CD14-positive monocyte (primary cell): ENCODE results near the gene PBX3. TPM values are rescaled to one million over a fixed set of nuclear protein-coding genes. Genes with fewer than 3 reads are reported as not detected.

Experiments used
- DNase-seq, 3 donors: peaks; one replicate each; pipeline ENCODE4 v3.0.0-alpha.2; 2011 to 2022
- H2AFZ ChIP-seq: 2 replicates; pipeline ENCODE4 v1.6.0; 2012; ENCODE audit warnings: mild to moderate bottlenecking, low read depth, low read length, inconsistent platforms; ENCODE audit not compliant: insufficient read depth, poor library complexity, severe bottlenecking
- H3K27ac ChIP-seq, 2 donors: 1 replicate in 1 of 2; 2 replicates in 1 of 2; pipeline ENCODE4 v1.5.1; 2012 to 2013; ENCODE audit warnings: low read length in 2 of 2, control low read depth in 1 of 2, inconsistent platforms in 1 of 2, low read depth in 1 of 2, mild to moderate bottlenecking in 1 of 2
- H3K27me3 ChIP-seq, 2 donors: one replicate each; pipeline versions ENCODE4 v1.6.0 to v1.6.1; 2011 to 2013; ENCODE audit warnings: low read length in 2 of 2; ENCODE audit not compliant: control insufficient read depth in 2 of 2, insufficient read depth in 2 of 2
- H3K36me3 ChIP-seq, 2 donors: replicated peaks in 1 of 2; 1 replicate in 1 of 2; 2 replicates in 1 of 2; pipeline versions ENCODE4 v1.5.1 to v1.6.1; 2012 to 2013; ENCODE audit warnings: low read length in 2 of 2, control low read depth in 1 of 2, inconsistent platforms in 1 of 2, mild to moderate bottlenecking in 1 of 2; ENCODE audit not compliant: insufficient read depth in 2 of 2, control insufficient read depth in 1 of 2
- H3K4me1 ChIP-seq, 2 donors: 1 replicate in 1 of 2; 2 replicates in 1 of 2; pipeline versions ENCODE4 v1.5.1 to v1.6.1; 2012 to 2013; ENCODE audit warnings: low read length in 2 of 2, control low read depth in 1 of 2, inconsistent platforms in 1 of 2, mild to moderate bottlenecking in 1 of 2, moderate library complexity in 1 of 2; ENCODE audit not compliant: insufficient read depth in 2 of 2, control insufficient read depth in 1 of 2
- H3K4me2 ChIP-seq: replicated peaks from 2 replicates; pipeline ENCODE3; 2012; ENCODE audit warnings: low read length, moderate library complexity, mild to moderate bottlenecking; ENCODE audit not compliant: poor library complexity, severe bottlenecking; ENCODE audit errors: extremely low read depth
- H3K4me3 ChIP-seq, 3 experiments: fragments of 200-600 bp in 1 of 3; sonication (generic) in 1 of 3; replicated peaks in 1 of 3; 1 replicate in 2 of 3; 2 replicates in 1 of 3; pipeline ENCODE4 v1.5.1; 2011 to 2013; ENCODE audit warnings: low read length in 3 of 3, mild to moderate bottlenecking in 3 of 3, control low read depth in 2 of 3, low read depth in 2 of 3, inconsistent platforms in 1 of 3, moderate library complexity in 1 of 3
- H3K79me2 ChIP-seq: 2 replicates; pipeline ENCODE4 v1.6.0; 2012; ENCODE audit warnings: mild to moderate bottlenecking, control low read depth, inconsistent platforms, low read length, moderate library complexity; ENCODE audit not compliant: insufficient read depth
- H3K9ac ChIP-seq: 2 replicates; pipeline ENCODE4 v1.6.0; 2017; ENCODE audit warnings: low read length, mild to moderate bottlenecking; ENCODE audit not compliant: insufficient read depth, poor library complexity, severe bottlenecking
- H3K9me3 ChIP-seq, 2 donors: replicated peaks in 1 of 2; 1 replicate in 1 of 2; 2 replicates in 1 of 2; pipeline versions ENCODE4 v1.5.1 to v1.6.1; 2012 to 2013; ENCODE audit warnings: low read length in 2 of 2, control low read depth in 1 of 2; ENCODE audit not compliant: control insufficient read depth in 1 of 2, insufficient read depth in 1 of 2
- H4K20me1 ChIP-seq: 2 replicates; pipeline ENCODE4 v1.6.0; 2012; ENCODE audit warnings: mild to moderate bottlenecking, low read length, control low read depth, moderate library complexity; ENCODE audit not compliant: insufficient read depth
- H3K27ac Mint-ChIP-seq, 7 donors: one replicate each; pipeline ENCODE4 v1.8.0; 2020; ENCODE audit warnings: mild to moderate bottlenecking in 7 of 7, mixed read lengths in 7 of 7, moderate library complexity in 6 of 7, inconsistent platforms in 2 of 7
- H3K27me3 Mint-ChIP-seq, 3 donors: one replicate each; pipeline ENCODE4 v1.8.0; 2021 to 2022; ENCODE audit warnings: low read depth in 3 of 3, mild to moderate bottlenecking in 3 of 3, mixed read lengths in 3 of 3, moderate library complexity in 3 of 3, inconsistent platforms in 1 of 3
- H3K36me3 Mint-ChIP-seq, 2 donors: one replicate each; pipeline ENCODE4 v1.8.0; 2020; ENCODE audit warnings: mixed read lengths in 2 of 2, inconsistent platforms in 1 of 2, mild to moderate bottlenecking in 1 of 2
- H3K4me1 Mint-ChIP-seq: one replicate; pipeline ENCODE4 v1.8.0; 2020; ENCODE audit warnings: mild to moderate bottlenecking, mixed read lengths
- H3K4me3 Mint-ChIP-seq, 2 donors: one replicate each; pipeline ENCODE4 v1.8.0; 2020; ENCODE audit warnings: mild to moderate bottlenecking in 2 of 2, mixed read lengths in 2 of 2, moderate library complexity in 1 of 2
- H3K9me3 Mint-ChIP-seq, 7 donors: one replicate each; pipeline ENCODE4 v1.8.0; 2020 to 2022; ENCODE audit warnings: mixed read lengths in 7 of 7, mild to moderate bottlenecking in 6 of 7, moderate library complexity in 6 of 7, inconsistent platforms in 2 of 7
- WGBS: methylation state at CpG from one replicate; pipeline ENCODE4 v1.1.5; 2013; ENCODE audit warnings: missing lambda C conversion rate; ENCODE audit not compliant: insufficient coverage; 5-methylcytosine and 5-hydroxymethylcytosine counted together
- intact Hi-C, 2 donors: fragments of 100-400 bp; cut with micrococcal nuclease; formaldehyde crosslinking; loops; one replicate each; pipeline versions ENCODE4 v1.15.0 to v1.15.1; 2023
- polyA plus RNA-seq, 3 donors: library from polyadenylated mRNA; depleted of rRNA in 1 of 3; unstranded in 2 of 3; stranded (reverse) in 1 of 3; fragments of 300-500 nt in 2 of 3; fragments of >200 nt in 1 of 3; fragmentation: Illumina TruSeq in 2 of 3; gene quantifications; 1 replicate in 2 of 3; 2 replicates in 1 of 3; pipeline ENCODE4 v1.2.3, GENCODE V29; 2012 to 2021
- TF ChIP-seq, protein P1 (sequence below): fragments of 200-600 bp; IDR thresholded peaks from one replicate; pipeline ENCODE4 v1.8.0; 2022; ENCODE audit warnings: antibody characterized with exemption, mild to moderate bottlenecking

PBX3 gene
- polyA plus RNA-seq, 3 donors, result 6.6 to 22.7 (median 7.1) TPM

DNA sequence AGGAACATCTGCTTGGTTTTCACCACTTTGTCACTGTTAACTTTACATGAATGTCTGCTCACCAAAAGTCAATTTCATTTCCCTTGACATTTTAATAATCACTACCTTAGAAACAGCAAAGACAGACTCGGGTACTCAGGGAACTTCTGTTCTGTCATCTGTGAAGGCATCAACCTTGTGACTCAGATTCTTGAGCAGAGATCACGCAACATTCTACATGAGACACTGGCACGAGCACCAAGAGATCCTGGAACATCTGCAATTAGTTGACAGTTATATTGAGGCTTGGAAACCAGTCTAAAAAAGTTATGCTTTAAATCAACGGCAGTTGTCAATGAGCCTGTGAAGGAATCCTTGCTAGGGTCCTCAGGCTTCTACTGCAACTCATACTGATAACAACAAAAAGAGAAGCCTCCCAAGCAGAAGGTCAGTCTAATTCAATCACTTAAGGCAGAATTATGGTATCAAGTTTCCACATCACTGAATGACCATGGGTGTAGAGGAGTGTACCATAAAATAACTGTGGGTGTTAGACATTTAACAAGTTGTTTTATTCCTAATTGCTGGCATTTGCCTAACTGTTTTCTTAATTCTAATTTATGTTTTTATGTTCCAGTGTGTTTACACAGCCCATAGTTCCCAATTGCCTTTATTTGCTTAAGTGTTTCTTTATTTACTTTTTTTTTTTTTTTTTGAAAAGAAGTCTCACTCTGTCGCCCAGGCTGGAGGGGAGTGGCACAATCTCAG is 3.3 kb upstream of the PBX3 start:
- Mint-ChIP-seq H3K27me3 (peaks cover 1 to 2% (median 1%) of the 10 kb centered on the region in 3 donors), H3K36me3 (no peaks in the 10 kb centered on the region), H3K4me1 (peaks cover 10% of the 10 kb centered on the region), H3K9me3 (peaks cover 0 to 5% (median 0%) of the 10 kb centered on the region in 7 donors), H3K27ac (no peak overlapping the region), H3K4me3 (no peak overlapping the region)
- WGBS, result 87% methylated on average over 3 of the region's 5 CpGs
- Histone ChIP-seq H3K9me3 (no peaks in the 10 kb centered on the region), H3K27ac (no peak overlapping the region), H3K4me3 (no peak overlapping the region), H3K27me3 (no peaks in the 10 kb centered on the region), H3K9ac (no peak overlapping the region), H3K79me2 (peaks cover 11% of the 10 kb centered on the region), H3K4me1 (peaks cover 9 to 17% of the 10 kb centered on the region in 2 donors), H3K4me2 (no peak overlapping the region), H4K20me1 (no peaks in the 10 kb centered on the region), H3K36me3 (no peaks in the 10 kb centered on the region), H2AFZ (no peak overlapping the region)
- peak in 1 of 3 donors; percentile 17 for DNase-seq
- TF ChIP-seq, protein P1, sequence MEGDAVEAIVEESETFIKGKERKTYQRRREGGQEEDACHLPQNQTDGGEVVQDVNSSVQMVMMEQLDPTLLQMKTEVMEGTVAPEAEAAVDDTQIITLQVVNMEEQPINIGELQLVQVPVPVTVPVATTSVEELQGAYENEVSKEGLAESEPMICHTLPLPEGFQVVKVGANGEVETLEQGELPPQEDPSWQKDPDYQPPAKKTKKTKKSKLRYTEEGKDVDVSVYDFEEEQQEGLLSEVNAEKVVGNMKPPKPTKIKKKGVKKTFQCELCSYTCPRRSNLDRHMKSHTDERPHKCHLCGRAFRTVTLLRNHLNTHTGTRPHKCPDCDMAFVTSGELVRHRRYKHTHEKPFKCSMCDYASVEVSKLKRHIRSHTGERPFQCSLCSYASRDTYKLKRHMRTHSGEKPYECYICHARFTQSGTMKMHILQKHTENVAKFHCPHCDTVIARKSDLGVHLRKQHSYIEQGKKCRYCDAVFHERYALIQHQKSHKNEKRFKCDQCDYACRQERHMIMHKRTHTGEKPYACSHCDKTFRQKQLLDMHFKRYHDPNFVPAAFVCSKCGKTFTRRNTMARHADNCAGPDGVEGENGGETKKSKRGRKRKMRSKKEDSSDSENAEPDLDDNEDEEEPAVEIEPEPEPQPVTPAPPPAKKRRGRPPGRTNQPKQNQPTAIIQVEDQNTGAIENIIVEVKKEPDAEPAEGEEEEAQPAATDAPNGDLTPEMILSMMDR, result no peak
- intact Hi-C loops, result loop anchor here in 1 of 2 donors (10.0 kb wide), 1 partner anchor 189 kb away; no protein-coding TSS in a partner anchor

DNA sequence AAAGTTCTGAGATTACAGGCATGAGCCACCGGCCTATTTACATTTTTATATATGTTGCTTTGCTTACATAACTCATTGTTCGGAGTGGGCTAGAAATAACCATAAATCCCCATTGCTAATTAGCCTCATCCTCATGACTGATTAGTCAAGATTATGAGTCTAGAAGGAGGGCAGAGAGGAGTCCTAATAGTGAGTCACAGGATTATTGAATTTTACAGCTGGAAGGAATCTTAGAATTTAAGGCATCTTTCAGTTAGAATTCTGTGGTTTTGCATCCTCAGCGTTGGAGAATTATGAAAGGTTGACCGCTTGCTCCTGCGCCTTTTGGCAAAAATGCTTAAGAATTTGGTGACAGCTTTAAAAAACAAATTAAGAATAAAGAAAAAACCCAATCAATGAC is 2.6 kb upstream of the PBX3 start:
- TF ChIP-seq, protein P1, result no peak
- Mint-ChIP-seq H3K27me3 (peaks cover 1 to 2% (median 1%) of the 10 kb centered on the region in 3 donors), H3K4me1 (peaks cover 18% of the 10 kb centered on the region), H3K36me3 (peaks cover 2 to 3% of the 10 kb centered on the region in 2 donors), H3K9me3 (peaks cover 0 to 5% (median 0%) of the 10 kb centered on the region in 7 donors), H3K27ac (peak overlapping the region in 1 of 7 donors; percentile 4), H3K4me3 (no peak overlapping the region)
- Histone ChIP-seq H4K20me1 (peaks cover under 1% of the 10 kb centered on the region), H3K4me2 (no peak overlapping the region), H3K36me3 (no peaks in the 10 kb centered on the region), H3K9me3 (no peaks in the 10 kb centered on the region), H3K4me1 (peaks cover 14 to 24% of the 10 kb centered on the region in 2 donors), H2AFZ (no peak overlapping the region), H3K4me3 (no peak overlapping the region), H3K27ac (no peak overlapping the region), H3K9ac (no peak overlapping the region), H3K27me3 (no peaks in the 10 kb centered on the region), H3K79me2 (peaks cover 18% of the 10 kb centered on the region)
- DNase-seq, result no peak
- WGBS, result no CpG with 5 or more reads among the region's 5 CpGs
- intact Hi-C loops, result loop anchor here (5.0 to 10.0 kb wide), 7 partner anchors 32 to 190 kb away; partner anchors contain the start of gene MAPKAP1 (in 1 of the 2)
